NCI-H345 (cell line): Measurements from ENCODE around the gene MRPL57.
"Not testable (repeated sequence)": the region's sequence is repeated elsewhere in the genome, so short reads cannot be mapped to it uniquely, and the experiment has no call there.

Experiments
- DNase-seq: peaks from one replicate; lab custom pipeline; 2025; lab: John Stamatoyannopoulos, UW

MRPL57 gene

GRCh38 chr13:21197606-21198225 lies 21.3 kb downstream of the MRPL57 start:
- not testable (repeated sequence) for DNase-seq

GRCh38 chr13:21198391-21198790 lies 21.9 kb downstream of the MRPL57 start:
- peak; percentile 64 for DNase-seq

- DNase-seq = not testable (repeated sequence)
Observed at GRCh38 chr13:21201456-21202190, 25.2 kb downstream of the MRPL57 start.

GRCh38 chr13:21202767-21203531 lies 26.5 kb downstream of the MRPL57 start:
- DNase-seq = no peak

GRCh38 chr13:21208652-21209154 lies 32.2 kb downstream of the MRPL57 start:
- DNase-seq = no peak

- no peak for DNase-seq
Observed at GRCh38 chr13:21212138-21212775, 35.8 kb downstream of the MRPL57 start.

GRCh38 chr13:21215419-21215818 lies 39.0 kb downstream of the MRPL57 start:
- not testable (repeated sequence) for DNase-seq

GRCh38 chr13:21216332-21216731 lies 39.9 kb downstream of the MRPL57 start:
- no peak for DNase-seq

GRCh38 chr13:21218351-21219035 lies 42.0 kb downstream of the MRPL57 start:
- no peak for DNase-seq

- no peak for DNase-seq
Observed at GRCh38 chr13:21219036-21219381, 42.6 kb downstream of the MRPL57 start.

- DNase-seq = not testable (repeated sequence)
Observed at GRCh38 chr13:21219716-21220115, 43.3 kb downstream of the MRPL57 start.

- no peak for DNase-seq
Observed at GRCh38 chr13:21221268-21221667, 44.8 kb downstream of the MRPL57 start.

- no peak for DNase-seq
Observed at GRCh38 chr13:21225082-21225481, 48.6 kb downstream of the MRPL57 start.

- no peak for DNase-seq
Observed at GRCh38 chr13:21225841-21226581, 49.6 kb downstream of the MRPL57 start.

- no peak for DNase-seq
Observed at GRCh38 chr13:21227917-21228316, 51.5 kb downstream of the MRPL57 start.
